WERI-Rb-1 (cell line): ENCODE data around the gene CAMSAP1.
"Not testable (repeated sequence)": the region's sequence is repeated elsewhere in the genome, so short reads cannot be mapped to it uniquely, and the experiment has no call there.

ENCODE experiments used
- DNase-seq: peaks from one replicate; pipeline ENCODE4 v3.0.0-alpha.2; 2020
- H3K27ac ChIP-seq: fragments of 250-450 bp; sonication (Bioruptor Pico); 2 replicates; pipeline ENCODE4 v1.5.1; 2020; ENCODE audit warnings: mild to moderate bottlenecking, moderate library complexity
- H3K27me3 ChIP-seq: fragments of 250-450 bp; sonication (Bioruptor Pico); 2 replicates; pipeline ENCODE4 v1.5.1; 2021; ENCODE audit warnings: mild to moderate bottlenecking, low read depth, moderate library complexity; ENCODE audit not compliant: insufficient read depth, severe bottlenecking
- H3K36me3 ChIP-seq: fragments of 250-450 bp; sonication (Bioruptor Pico); 2 replicates; pipeline ENCODE4 v1.5.1; 2020; ENCODE audit warnings: mild to moderate bottlenecking, moderate library complexity
- H3K4me3 ChIP-seq: 2 replicates; pipeline ENCODE4 v1.5.1; 2011; ENCODE audit warnings: low read depth, mild to moderate bottlenecking, control low read depth, low read length
- H3K9me3 ChIP-seq: fragments of 250-450 bp; sonication (Bioruptor Pico); 2 replicates; pipeline ENCODE4 v1.5.1; 2021; ENCODE audit warnings: mild to moderate bottlenecking, moderate library complexity; ENCODE audit not compliant: severe bottlenecking
- CTCF ChIP-seq: IDR thresholded peaks from 2 replicates; pipeline ENCODE4 v1.5.1; 2011; ENCODE audit warnings: low read depth, mild to moderate bottlenecking, control low read depth, inconsistent platforms, low read length

CAMSAP1 gene

GRCh38 chr9:135907431-135908092, at the start of gene CAMSAP1:
Gene CAMSAP1 (minus strand): TSS chr9:135907546. CDS start chr9:135907159, 387 bp downstream.
- Histone ChIP-seq H3K27ac (peak within 1 kb of the TSS; percentile 88), H3K27me3 (no peaks in the 10 kb centered on the region), H3K4me3 (peak within 1 kb of the TSS; percentile 79), H3K36me3 (peaks cover 53% of the 10 kb centered on the region), H3K9me3 (no peaks in the 10 kb centered on the region)
- TF ChIP-seq CTCF, result no peak
- DNase-seq, result peak; percentile 90

GRCh38 chr9:135956802-135957174, 49.4 kb upstream of the CAMSAP1 start:
- no peak for DNase-seq
- Histone ChIP-seq H3K27me3 (no peaks in the 10 kb centered on the region), H3K27ac (no peak overlapping the region), H3K9me3 (no peaks in the 10 kb centered on the region), H3K4me3 (no peak overlapping the region), H3K36me3 (peaks cover 37% of the 10 kb centered on the region)
- no peak for TF ChIP-seq CTCF

GRCh38 chr9:135955934-135956801, 48.8 kb upstream of the CAMSAP1 start:
- DNase-seq, result no peak
- peaks cover 43% of the 10 kb centered on the region for H3K36me3 ChIP-seq
- TF ChIP-seq CTCF, result no peak
- H3K27ac ChIP-seq, result no peak overlapping the region
- H3K4me3 ChIP-seq, result no peak overlapping the region
- H3K27me3 ChIP-seq, result no peaks in the 10 kb centered on the region
- no peaks in the 10 kb centered on the region for H3K9me3 ChIP-seq

- TF ChIP-seq CTCF, result no peak
- H3K27ac ChIP-seq, result peak overlapping the region; percentile 87
- H3K36me3 ChIP-seq, result peaks cover 64% of the 10 kb centered on the region
These were observed 45.4 kb upstream of the CAMSAP1 start for GRCh38 chr9:135952664-135953206.

GRCh38 chr9:135951889-135952663, 44.7 kb upstream of the CAMSAP1 start:
- Histone ChIP-seq H3K4me3 (no peak overlapping the region), H3K9me3 (no peaks in the 10 kb centered on the region), H3K36me3 (peaks cover 71% of the 10 kb centered on the region), H3K27ac (peak overlapping the region; percentile 87), H3K27me3 (no peaks in the 10 kb centered on the region)
- peak; percentile 66 for DNase-seq
- TF ChIP-seq CTCF, result no peak

More at GRCh38 chr9:135952664-135953206, 45.4 kb upstream of the CAMSAP1 start:
- no peak for DNase-seq
- Histone ChIP-seq H3K4me3 (no peak overlapping the region), H3K9me3 (no peaks in the 10 kb centered on the region), H3K27me3 (no peaks in the 10 kb centered on the region)

GRCh38 chr9:135951310-135951709, 44.0 kb upstream of the CAMSAP1 start:
- H3K36me3 ChIP-seq, result peaks cover 78% of the 10 kb centered on the region
- not testable (repeated sequence) for H3K9me3 ChIP-seq, H3K27me3 ChIP-seq, DNase-seq, H3K4me3 ChIP-seq
- peak overlapping the region; percentile 87 for H3K27ac ChIP-seq

- H3K36me3 ChIP-seq, result peaks cover 82% of the 10 kb centered on the region
- H3K27me3 ChIP-seq, DNase-seq, H3K4me3 ChIP-seq, H3K9me3 ChIP-seq: not testable (repeated sequence)
- peak overlapping the region; percentile 87; the same call in 1 of the 2 replicates for H3K27ac ChIP-seq
These were observed 43.5 kb upstream of the CAMSAP1 start for GRCh38 chr9:135950841-135951240.
